Measurements from ENCODE around the gene STK40. TPM values are rescaled to one million over a fixed set of nuclear protein-coding genes. Genes with fewer than 3 reads are reported as not detected.

STK40 gene
- total RNA-seq, 1 donor from 2014 or later, result 17.6 TPM

DNA sequence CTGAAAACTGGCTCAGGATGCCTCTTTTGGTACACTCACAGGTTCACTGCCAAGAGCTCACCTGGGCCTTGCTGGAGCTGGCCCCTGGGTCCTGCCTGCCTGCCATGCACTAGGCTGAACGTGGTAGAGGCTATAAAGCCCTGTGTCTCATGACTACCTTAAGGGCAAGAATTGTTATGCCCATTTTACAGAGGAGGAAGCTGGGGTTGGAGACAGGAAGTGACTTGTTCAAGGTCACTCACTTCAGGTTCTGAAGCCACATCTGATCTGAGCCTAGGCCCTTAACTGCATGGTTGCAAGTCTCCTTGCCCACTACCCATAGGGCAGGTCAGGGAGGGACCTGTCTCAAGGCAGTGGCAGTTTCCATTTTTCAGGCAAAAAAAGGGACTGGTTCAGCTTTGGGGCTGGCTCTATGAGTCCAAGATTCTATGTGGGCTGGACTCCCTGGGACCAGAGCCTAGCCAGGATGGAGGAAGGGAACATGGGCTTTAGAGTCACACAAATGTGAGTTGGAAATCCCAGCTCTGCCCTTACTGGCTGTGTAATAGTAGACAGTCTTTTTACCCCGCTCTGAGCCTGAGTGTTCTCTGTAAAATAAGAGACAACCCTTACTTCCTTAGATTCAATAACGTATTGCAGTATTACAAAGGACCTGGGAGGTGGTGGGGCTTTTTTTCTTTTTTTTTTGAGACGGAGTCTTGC lies 7.8 kb downstream of the STK40 start:
- no peak overlapping the region for H3K4me3 ChIP-seq (ENCODE audit: low read depth, low read length)
- DNase-seq (ENCODE audit: low read depth), result no peak
- no peak for TF ChIP-seq CTCF (conservative IDR thresholded peaks at IDR 0.05; ENCODE audit: low read depth, low read length)

GRCh38 chr1:36372617-36373016 lies 13.1 kb downstream of the STK40 start:
- no peak overlapping the region for H3K4me3 ChIP-seq (ENCODE audit: low read depth, low read length)
- DNase-seq (ENCODE audit: low read depth), result no peak
- TF ChIP-seq CTCF (conservative IDR thresholded peaks at IDR 0.05; ENCODE audit: low read depth, low read length), result no peak

GRCh38 chr1:36369061-36369861 lies 16.5 kb downstream of the STK40 start:
- no peak overlapping the region for H3K4me3 ChIP-seq (ENCODE audit: low read depth, low read length)
- DNase-seq (ENCODE audit: low read depth), result no peak
- TF ChIP-seq CTCF (conservative IDR thresholded peaks at IDR 0.05; ENCODE audit: low read depth, low read length), result peak; percentile 84

DNA sequence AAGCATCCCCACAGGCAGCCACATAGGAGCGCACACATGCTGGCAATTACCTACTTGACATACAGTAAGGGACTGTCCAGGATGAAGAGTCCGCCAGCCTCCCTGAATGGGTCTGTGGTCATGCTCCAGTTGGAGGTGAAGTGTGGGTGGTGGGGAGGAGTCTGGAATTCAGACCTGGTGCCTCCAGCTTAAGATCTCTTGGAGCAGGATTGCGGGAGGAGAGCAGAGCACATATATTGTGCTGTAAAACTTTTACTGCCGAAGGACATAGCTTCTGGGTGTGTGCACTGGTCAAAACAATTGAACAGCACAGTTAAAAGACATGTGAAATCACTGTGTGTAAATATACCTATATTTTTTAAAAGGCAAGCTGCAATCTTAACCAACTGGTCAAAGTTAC lies 17.9 kb downstream of the STK40 start:
- H3K4me3 ChIP-seq (ENCODE audit: low read depth, low read length), result no peak overlapping the region
- no peak for TF ChIP-seq CTCF (conservative IDR thresholded peaks at IDR 0.05; ENCODE audit: low read depth, low read length)
- no peak for DNase-seq (ENCODE audit: low read depth)

- DNase-seq (ENCODE audit: low read depth), result no peak
- no peak overlapping the region for H3K4me3 ChIP-seq (ENCODE audit: low read depth, low read length)
- TF ChIP-seq CTCF (conservative IDR thresholded peaks at IDR 0.05; ENCODE audit: low read depth, low read length), result no peak
Observed at GRCh38 chr1:36367066-36367465, 18.7 kb downstream of the STK40 start.

DNA sequence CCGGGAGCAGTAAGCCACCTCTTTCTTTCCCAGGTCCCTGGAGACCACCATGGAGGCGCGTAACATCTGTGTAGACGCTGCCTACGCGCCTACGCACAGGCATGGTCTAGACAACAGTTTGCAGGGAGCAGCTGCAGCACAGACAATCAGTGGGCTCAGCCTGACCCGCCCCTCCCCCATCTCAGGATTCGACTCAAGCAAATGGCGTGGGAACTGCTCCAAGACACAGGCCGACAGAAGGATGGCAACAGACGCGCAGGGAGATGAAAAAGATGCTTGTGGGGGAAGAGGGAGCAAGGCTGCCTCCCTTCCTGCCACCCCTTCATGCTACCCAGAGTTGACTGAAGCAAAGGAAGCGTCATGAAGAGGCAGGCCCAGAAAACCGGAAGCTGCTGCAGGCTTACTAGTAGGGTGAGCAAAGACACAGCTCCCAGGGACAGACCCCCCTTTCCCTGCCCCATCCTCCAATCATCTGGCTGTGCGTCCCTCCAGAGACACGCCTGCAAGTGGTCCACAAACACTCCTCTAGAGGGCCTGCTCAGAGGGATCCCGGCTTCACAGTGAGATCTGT lies 19.5 kb downstream of the STK40 start:
- no peak for TF ChIP-seq CTCF (conservative IDR thresholded peaks at IDR 0.05; ENCODE audit: low read depth, low read length)
- no peak for DNase-seq (ENCODE audit: low read depth)
- no peak overlapping the region for H3K4me3 ChIP-seq (ENCODE audit: low read depth, low read length)

Data from epithelial cell of proximal tubule (primary cell).